ENCODE data around the gene CASR.
"Not testable (repeated sequence)": the region's sequence is repeated elsewhere in the genome, so short reads cannot be mapped to it uniquely, and the experiment has no call there.

Gene CASR

GRCh38 chr3:122183521-122183892 lies at the start of gene CASR:
TSS of gene CASR (plus strand) at chr3:122183668. CDS start at chr3:122254190, 70,522 bp downstream.
- DNase-seq: no peak

- peak; percentile 78 for DNase-seq
Measured at GRCh38 chr3:122146466-122146865, 37.0 kb upstream of the CASR start.

GRCh38 chr3:122148941-122149627 lies 34.4 kb upstream of the CASR start:
- no peak for DNase-seq

- DNase-seq: no peak
Measured at GRCh38 chr3:122151480-122151879, 32.0 kb upstream of the CASR start.

- DNase-seq: not testable (repeated sequence)
Measured at GRCh38 chr3:122164983-122165382, 18.5 kb upstream of the CASR start.

GRCh38 chr3:122167630-122168029 lies 15.8 kb upstream of the CASR start:
- no peak for DNase-seq

GRCh38 chr3:122168044-122168443 lies 15.4 kb upstream of the CASR start:
- no peak for DNase-seq

- no peak for DNase-seq
Measured at GRCh38 chr3:122169911-122170310, 13.6 kb upstream of the CASR start.

GRCh38 chr3:122171361-122171760 lies 12.1 kb upstream of the CASR start:
- DNase-seq: not testable (repeated sequence)

GRCh38 chr3:122178711-122179110 lies 4.8 kb upstream of the CASR start:
- no peak for DNase-seq

- no peak for DNase-seq
Measured at GRCh38 chr3:122183893-122184590, 574 bp downstream of the CASR start.

- no peak for DNase-seq
Measured at GRCh38 chr3:122184591-122184929, 1.1 kb downstream of the CASR start.

GRCh38 chr3:122186372-122186771 lies 2.9 kb downstream of the CASR start:
- no peak for DNase-seq

- no peak for DNase-seq
Measured at GRCh38 chr3:122188737-122189136, 5.3 kb downstream of the CASR start.

- DNase-seq: no peak
Measured at GRCh38 chr3:122189357-122189756, 5.9 kb downstream of the CASR start.

GRCh38 chr3:122190525-122190924 lies 7.1 kb downstream of the CASR start:
- DNase-seq: no peak

GRCh38 chr3:122198966-122199365 lies 15.5 kb downstream of the CASR start:
- DNase-seq: no peak

GRCh38 chr3:122199552-122199951 lies 16.1 kb downstream of the CASR start:
- DNase-seq: no peak

GRCh38 chr3:122200661-122201060 lies 17.2 kb downstream of the CASR start:
- DNase-seq: no peak

- not testable (repeated sequence) for DNase-seq
Measured at GRCh38 chr3:122201476-122201875, 18.0 kb downstream of the CASR start.

- DNase-seq: no peak
Measured at GRCh38 chr3:122208579-122208978, 25.1 kb downstream of the CASR start.

GRCh38 chr3:122213650-122214049 lies 30.2 kb downstream of the CASR start:
- no peak for DNase-seq

- no peak for DNase-seq
Measured at GRCh38 chr3:122214711-122215110, 31.2 kb downstream of the CASR start.

GRCh38 chr3:122215592-122216298 lies 32.3 kb downstream of the CASR start:
- DNase-seq: no peak

All from stimulated activated CD4-positive, alpha-beta T cell treated with anti-CD3 and anti-CD28 coated beads, Interleukin-4, amount 100 ng/mL, for 24 hours (primary cell).